Neuron (in vitro differentiated cells): ENCODE measurements around the gene CSGALNACT2.
A peak's percentile ranks its signal among the peaks of the same experiment; 100 is the strongest.
"Not testable (repeated sequence)": the region's sequence is repeated elsewhere in the genome, so short reads cannot be mapped to it uniquely, and the experiment has no call there.

Source experiments
- H2AFZ ChIP-seq: one replicate; pipeline ENCODE4 v1.6.1; 2013; ENCODE audit warnings: low read depth, mild to moderate bottlenecking, inconsistent platforms, low read length, moderate library complexity
- H3K27me3 ChIP-seq: one replicate; pipeline ENCODE4 v1.6.1; 2013; ENCODE audit warnings: low read length; ENCODE audit not compliant: insufficient read depth
- H3K36me3 ChIP-seq: one replicate; pipeline ENCODE4 v1.6.1; 2013; ENCODE audit warnings: low read length; ENCODE audit not compliant: insufficient read depth
- H3K4me1 ChIP-seq: one replicate; pipeline ENCODE4 v1.6.1; 2013; ENCODE audit warnings: low read length; ENCODE audit not compliant: insufficient read depth
- H3K4me3 ChIP-seq: 2 replicates; pipeline ENCODE4 v1.5.1; 2013; ENCODE audit warnings: mild to moderate bottlenecking, low read length, moderate library complexity
- H3K9me3 ChIP-seq: one replicate; pipeline ENCODE4 v1.6.1; 2013; ENCODE audit warnings: low read length

Gene CSGALNACT2

DNA sequence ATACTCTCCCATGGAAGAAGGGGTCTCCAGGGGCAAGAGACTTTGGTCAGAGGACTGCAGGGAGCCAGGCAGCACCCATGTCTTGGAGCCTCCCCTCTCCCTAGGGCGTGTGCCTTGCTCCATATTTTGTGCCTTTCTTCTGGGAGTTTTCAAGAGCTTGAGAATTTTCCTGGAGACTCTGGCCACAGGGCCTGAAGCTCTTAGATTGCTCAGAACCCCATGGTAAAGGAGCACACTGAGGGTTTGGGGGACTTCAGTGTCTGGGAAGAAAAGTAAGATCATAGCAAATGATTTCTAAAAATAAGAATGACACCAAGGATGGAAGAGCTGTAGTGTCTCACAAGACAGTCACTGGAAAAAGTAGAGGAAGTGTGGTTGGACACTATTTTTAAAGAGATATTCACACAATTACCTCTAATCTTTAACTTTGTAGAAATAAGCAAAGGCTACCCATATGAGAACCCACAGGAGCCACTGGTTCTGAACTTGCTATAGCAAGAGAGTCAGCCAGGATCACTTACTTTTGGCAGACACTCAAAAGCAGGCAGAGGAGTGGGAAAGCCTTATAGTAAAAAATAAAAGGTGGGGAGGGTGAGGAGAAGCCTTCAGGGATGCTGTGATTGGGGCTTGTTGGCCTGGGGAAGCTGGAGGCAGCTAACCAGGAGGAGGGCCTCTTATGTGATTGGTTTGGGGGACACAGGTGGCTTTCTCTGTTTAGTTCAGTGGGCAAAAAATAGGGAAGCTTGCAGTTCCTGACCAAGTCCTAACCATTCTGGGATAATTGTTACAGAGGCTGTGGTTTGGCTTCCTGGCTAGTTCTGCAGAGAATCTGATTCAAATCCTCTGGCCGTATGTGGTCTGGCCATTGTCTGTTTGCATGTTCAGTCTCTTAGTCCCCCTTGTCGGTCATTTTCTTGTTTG lies 5.1 kb upstream of the CSGALNACT2 start:
- H3K4me1 ChIP-seq = no peaks in the 10 kb centered on the region
- no peaks in the 10 kb centered on the region for H3K27me3 ChIP-seq
- H2AFZ ChIP-seq = no peak overlapping the region
- no peak overlapping the region for H3K4me3 ChIP-seq
- H3K36me3 ChIP-seq = no peaks in the 10 kb centered on the region
- no peaks in the 10 kb centered on the region for H3K9me3 ChIP-seq

GRCh38 chr10:43134126-43134905 lies 3.9 kb upstream of the CSGALNACT2 start:
- H3K27me3 ChIP-seq = no peaks in the 10 kb centered on the region
- no peak overlapping the region for H3K4me3 ChIP-seq
- no peaks in the 10 kb centered on the region for H3K36me3 ChIP-seq
- H3K4me1 ChIP-seq = peaks cover 3% of the 10 kb centered on the region
- H2AFZ ChIP-seq = no peak overlapping the region
- H3K9me3 ChIP-seq = no peaks in the 10 kb centered on the region

- H3K36me3 ChIP-seq = no peaks in the 10 kb centered on the region
- H3K9me3 ChIP-seq = no peaks in the 10 kb centered on the region
- H2AFZ ChIP-seq = no peak overlapping the region
- H3K4me3 ChIP-seq = no peak overlapping the region
- peaks cover 10% of the 10 kb centered on the region for H3K4me1 ChIP-seq
- no peaks in the 10 kb centered on the region for H3K27me3 ChIP-seq
These were observed 3.2 kb upstream of the CSGALNACT2 start for GRCh38 chr10:43135064-43135463.

DNA sequence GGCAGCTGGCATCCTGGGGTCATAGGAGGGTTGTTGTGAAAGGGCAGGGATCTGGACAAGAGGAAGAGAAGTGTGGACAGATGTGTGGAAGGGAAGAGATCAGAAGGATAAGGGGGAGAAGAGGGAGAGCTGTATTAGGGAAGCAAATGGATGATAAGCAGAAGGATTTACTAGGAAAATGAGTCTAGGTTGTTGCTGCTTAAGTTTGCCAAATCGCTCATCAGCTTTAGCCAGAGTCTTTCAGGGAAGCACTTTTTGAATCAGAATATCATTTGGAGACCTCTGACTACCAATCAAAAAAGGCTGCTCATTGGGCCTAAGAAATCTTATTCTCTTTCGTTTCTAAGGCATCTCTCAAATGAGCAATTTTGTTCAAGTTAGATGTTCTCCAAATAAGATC lies 2.6 kb upstream of the CSGALNACT2 start:
- no peaks in the 10 kb centered on the region for H3K36me3 ChIP-seq
- H3K4me1 ChIP-seq = peaks cover 10% of the 10 kb centered on the region
- no peaks in the 10 kb centered on the region for H3K9me3 ChIP-seq
- H3K4me3 ChIP-seq = no peak overlapping the region
- H2AFZ ChIP-seq = no peak overlapping the region
- H3K27me3 ChIP-seq = no peaks in the 10 kb centered on the region

DNA sequence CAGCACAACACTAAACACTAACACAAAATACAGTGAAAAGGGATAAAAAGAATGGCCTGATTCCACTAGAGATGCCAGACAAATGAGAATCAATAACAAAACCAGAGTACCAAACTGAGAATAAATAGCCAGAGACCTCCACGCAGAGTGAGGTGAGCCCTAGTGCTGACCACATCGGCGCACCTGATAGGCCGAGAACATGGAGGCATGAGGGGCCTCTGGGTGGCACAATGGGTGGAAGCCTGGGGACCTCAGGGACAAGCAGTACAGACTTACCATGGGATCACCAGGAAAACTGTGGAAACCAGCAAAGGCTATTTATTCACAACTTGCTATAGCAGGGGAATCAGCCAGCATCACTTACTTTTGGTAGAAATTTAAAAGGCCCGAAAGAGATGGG lies 1.8 kb upstream of the CSGALNACT2 start:
- no peaks in the 10 kb centered on the region for H3K36me3 ChIP-seq
- H3K4me3 ChIP-seq = no peak overlapping the region
- no peak overlapping the region for H2AFZ ChIP-seq
- H3K4me1 ChIP-seq = peaks cover 10% of the 10 kb centered on the region
- no peaks in the 10 kb centered on the region for H3K27me3 ChIP-seq
- no peaks in the 10 kb centered on the region for H3K9me3 ChIP-seq

DNA sequence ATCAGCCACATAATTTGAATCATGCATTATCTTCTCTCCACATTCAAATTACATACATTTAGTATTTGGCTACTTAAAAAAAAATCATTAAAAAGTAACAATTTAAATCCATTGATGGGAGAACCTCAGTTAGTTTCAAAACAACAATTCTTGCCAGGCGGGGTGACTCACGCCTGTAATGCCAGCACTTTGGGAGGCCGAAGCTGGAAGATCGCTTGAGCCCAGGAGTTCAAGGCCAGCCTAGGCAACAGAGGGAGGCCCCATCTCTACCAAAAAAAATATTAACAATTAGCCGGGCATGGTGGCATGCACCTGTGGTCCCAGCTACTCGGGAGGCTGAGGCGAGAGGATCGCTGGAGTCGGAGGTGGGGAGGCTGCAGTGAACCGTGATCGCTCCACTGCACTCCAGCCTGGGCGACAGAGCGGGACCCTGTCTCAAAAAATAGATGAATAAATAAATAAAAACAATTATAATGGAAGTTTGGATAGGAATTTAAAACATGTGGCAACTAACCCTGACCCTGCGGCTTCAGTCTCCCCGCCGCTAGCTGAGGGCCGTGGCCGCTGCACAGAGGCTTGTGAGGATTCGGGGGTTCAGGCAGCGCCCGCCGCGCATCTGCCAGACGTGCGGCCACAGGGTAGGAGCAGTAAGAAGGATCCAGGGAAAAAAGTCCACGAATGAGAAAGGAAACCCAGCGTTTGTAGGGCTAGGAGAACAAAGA lies 1.1 kb upstream of the CSGALNACT2 start:
- Histone ChIP-seq H3K4me1 (peaks cover 10% of the 10 kb centered on the region), H3K27me3 (no peaks in the 10 kb centered on the region), H2AFZ (peak overlapping the region; percentile 100), H3K36me3 (no peaks in the 10 kb centered on the region), H3K4me3 (peak overlapping the region; percentile 68), H3K9me3 (no peaks in the 10 kb centered on the region)

- H3K27me3 ChIP-seq = no peaks in the 10 kb centered on the region
- peaks cover 10% of the 10 kb centered on the region for H3K4me1 ChIP-seq
- no peaks in the 10 kb centered on the region for H3K9me3 ChIP-seq
- H3K4me3 ChIP-seq = peak overlapping the region; percentile 68
- peak overlapping the region; percentile 100 for H2AFZ ChIP-seq
- H3K36me3 ChIP-seq = no peaks in the 10 kb centered on the region
These were observed 576 bp upstream of the CSGALNACT2 start for GRCh38 chr10:43137717-43138020.

DNA sequence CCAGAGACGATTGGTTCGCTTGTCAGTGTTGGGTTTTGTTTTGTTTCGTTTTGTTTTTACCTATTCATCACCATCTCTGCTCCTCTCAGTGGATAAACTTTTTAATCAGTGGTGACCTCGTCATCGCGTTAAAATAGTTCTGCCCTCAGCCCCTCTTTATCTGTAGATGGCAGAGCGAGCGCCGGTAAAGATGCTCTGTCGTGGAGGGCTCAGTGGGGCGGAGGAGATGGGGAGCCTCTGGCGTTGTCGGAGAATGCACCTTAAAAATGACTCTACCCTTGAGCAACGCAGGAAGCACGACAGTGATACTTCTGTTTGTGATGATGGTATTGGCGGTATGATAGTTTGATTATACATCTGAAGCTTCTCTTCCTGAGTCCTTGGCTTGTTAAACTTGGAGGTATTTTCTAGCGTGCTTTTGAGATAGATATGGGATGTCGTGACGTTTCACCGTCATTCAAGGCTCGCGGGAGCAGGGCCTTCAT lies 554 bp downstream of the CSGALNACT2 start:
- Histone ChIP-seq H3K4me1 (peaks cover 10% of the 10 kb centered on the region), H3K36me3 (no peaks in the 10 kb centered on the region), H3K27me3 (no peaks in the 10 kb centered on the region), H2AFZ (peak overlapping the region; percentile 100), H3K9me3 (no peaks in the 10 kb centered on the region), H3K4me3 (peak overlapping the region; percentile 68)

GRCh38 chr10:43141421-43141820 lies 3.2 kb downstream of the CSGALNACT2 start:
- Histone ChIP-seq H3K4me3 (no peak overlapping the region), H3K9me3 (no peaks in the 10 kb centered on the region), H3K36me3 (no peaks in the 10 kb centered on the region), H3K4me1 (peaks cover 10% of the 10 kb centered on the region), H2AFZ (no peak overlapping the region), H3K27me3 (no peaks in the 10 kb centered on the region)

DNA sequence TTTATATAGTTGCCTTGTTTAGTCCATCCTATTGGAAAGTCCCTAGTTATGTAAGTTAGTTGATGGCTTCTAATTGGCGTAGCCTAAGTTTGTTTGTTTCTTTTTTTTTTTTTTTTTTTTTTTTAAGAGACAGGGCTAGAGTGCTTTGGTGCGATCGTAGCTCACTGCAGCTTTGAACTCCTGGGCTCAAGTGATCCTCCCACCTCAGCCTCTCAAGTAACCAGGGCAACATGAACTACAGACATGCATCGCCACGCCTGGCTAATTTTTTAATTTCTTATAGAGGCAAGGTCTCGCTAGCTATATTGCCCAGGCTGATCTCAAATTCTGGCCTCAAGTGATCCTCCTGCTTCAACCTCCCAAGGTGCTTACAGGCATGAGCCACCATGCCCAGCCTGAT lies 7.1 kb downstream of the CSGALNACT2 start:
- Histone ChIP-seq H3K36me3 (no peaks in the 10 kb centered on the region), H2AFZ (no peak overlapping the region), H3K27me3 (no peaks in the 10 kb centered on the region), H3K4me3 (no peak overlapping the region), H3K9me3 (no peaks in the 10 kb centered on the region), H3K4me1 (no peaks in the 10 kb centered on the region)

DNA sequence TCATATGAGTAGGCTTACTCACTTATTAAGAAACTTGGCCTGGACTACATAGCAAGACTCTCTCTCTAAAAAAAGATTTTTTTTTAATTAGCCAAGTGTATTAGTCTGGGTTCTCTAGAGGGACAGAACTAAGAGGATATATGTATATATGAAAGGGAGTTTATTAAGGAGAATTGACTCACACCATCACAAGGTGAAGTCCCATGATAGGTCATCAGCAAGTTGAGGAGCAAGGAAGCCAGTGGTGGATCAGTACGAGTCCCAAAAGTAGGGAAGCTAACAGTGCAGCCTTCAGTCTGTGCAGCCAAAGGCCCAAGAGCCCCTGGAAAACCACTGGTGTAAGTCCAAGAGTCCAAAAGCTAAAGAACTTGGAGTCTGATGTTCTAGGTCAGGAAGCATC lies 7.7 kb downstream of the CSGALNACT2 start:
- H3K9me3 ChIP-seq, H2AFZ ChIP-seq, H3K27me3 ChIP-seq, H3K4me1 ChIP-seq, H3K36me3 ChIP-seq, H3K4me3 ChIP-seq: not testable (repeated sequence)

DNA sequence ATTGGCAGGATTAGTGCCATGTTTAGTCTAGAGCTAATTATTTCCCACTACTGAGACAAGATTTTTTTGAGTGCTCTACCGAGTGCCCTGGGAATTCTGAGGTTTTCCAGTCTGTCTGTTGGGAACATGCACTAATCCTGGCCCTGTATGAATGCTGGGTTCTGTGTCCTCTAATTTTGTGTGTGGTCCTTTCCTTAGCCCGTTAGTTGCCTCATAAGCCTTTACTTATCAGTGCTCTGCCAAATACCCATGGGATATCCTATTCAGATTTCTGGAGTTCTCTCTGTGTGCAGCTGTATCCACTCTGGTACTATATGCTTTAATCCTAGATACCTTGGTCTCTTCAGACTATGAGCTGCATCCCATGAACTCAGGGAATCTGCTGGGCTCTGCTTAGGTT lies 13.1 kb downstream of the CSGALNACT2 start:
- H3K36me3 ChIP-seq = no peaks in the 10 kb centered on the region
- H3K4me1 ChIP-seq = no peaks in the 10 kb centered on the region
- H3K9me3 ChIP-seq = peaks cover 2% of the 10 kb centered on the region
- H3K27me3 ChIP-seq = no peaks in the 10 kb centered on the region
- H2AFZ ChIP-seq = no peak overlapping the region
- no peak overlapping the region for H3K4me3 ChIP-seq

DNA sequence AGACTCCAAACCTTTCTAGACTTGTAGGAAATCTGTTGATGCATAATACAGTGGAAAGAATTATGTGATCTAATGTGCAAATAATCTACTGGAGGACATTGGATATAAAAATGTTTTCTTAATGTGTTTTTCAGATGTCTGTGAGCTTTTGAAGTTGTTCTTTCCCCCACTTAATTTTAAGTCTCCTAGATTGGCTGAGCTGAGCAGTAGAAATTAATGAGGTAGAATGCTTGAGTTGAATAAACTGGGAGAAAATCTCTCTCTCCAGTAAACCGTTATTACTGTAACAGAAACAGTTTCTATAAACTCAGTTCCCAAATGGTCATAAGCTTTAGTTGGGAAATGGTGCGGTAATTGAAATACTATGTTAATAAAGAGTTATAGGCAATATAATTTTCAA lies 15.7 kb downstream of the CSGALNACT2 start:
- no peaks in the 10 kb centered on the region for H3K36me3 ChIP-seq
- H3K4me3 ChIP-seq = no peak overlapping the region

More for the DNA sequence above, 15.7 kb downstream of the CSGALNACT2 start:
- H3K4me1 ChIP-seq = no peaks in the 10 kb centered on the region
- no peak overlapping the region for H2AFZ ChIP-seq
- no peaks in the 10 kb centered on the region for H3K27me3 ChIP-seq
- H3K9me3 ChIP-seq = peaks cover 5% of the 10 kb centered on the region
